ENCODE results near the gene CYP4A22.
"Not testable (repeated sequence)": the region's sequence is repeated elsewhere in the genome, so short reads cannot be mapped to it uniquely, and the experiment has no call there.

DNA sequence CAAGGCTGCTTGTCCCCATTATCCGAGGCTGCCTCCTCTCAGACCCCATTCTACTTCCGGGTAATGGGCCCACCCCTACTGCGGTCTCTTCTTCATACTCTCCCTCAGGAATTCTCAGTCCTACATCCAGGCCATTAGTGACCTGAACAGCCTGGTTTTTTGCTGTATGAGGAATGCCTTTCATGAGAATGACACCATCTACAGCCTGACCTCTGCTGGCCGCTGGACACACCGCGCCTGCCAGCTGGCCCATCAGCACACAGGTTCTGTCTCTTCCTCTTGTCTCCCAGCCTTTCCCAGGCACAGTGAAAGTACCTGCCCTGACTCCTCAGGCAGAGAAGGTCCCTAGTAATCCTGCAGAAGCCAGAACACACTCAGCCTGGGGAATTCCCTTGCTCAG is 6.4 kb downstream of the CYP4A22 start:
- TF ChIP-seq, protein P1, sequence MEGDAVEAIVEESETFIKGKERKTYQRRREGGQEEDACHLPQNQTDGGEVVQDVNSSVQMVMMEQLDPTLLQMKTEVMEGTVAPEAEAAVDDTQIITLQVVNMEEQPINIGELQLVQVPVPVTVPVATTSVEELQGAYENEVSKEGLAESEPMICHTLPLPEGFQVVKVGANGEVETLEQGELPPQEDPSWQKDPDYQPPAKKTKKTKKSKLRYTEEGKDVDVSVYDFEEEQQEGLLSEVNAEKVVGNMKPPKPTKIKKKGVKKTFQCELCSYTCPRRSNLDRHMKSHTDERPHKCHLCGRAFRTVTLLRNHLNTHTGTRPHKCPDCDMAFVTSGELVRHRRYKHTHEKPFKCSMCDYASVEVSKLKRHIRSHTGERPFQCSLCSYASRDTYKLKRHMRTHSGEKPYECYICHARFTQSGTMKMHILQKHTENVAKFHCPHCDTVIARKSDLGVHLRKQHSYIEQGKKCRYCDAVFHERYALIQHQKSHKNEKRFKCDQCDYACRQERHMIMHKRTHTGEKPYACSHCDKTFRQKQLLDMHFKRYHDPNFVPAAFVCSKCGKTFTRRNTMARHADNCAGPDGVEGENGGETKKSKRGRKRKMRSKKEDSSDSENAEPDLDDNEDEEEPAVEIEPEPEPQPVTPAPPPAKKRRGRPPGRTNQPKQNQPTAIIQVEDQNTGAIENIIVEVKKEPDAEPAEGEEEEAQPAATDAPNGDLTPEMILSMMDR (IDR thresholded peaks at IDR 0.05; ENCODE audit: extremely low read depth in 1 of 2, insufficient read depth in 1 of 2, low read depth in 1 of 2, low read length in 2 of 2) = peak in 1 of 2 donors; percentile 52
- TF ChIP-seq JUN (IDR thresholded peaks at IDR 0.05; ENCODE audit: borderline replicate concordance, insufficient read depth, insufficient read length, low read depth); EZH2 (IDR thresholded peaks at IDR 0.05; ENCODE audit: borderline replicate concordance, low read depth, low read length, severe bottlenecking); POLR2A (IDR thresholded peaks at IDR 0.05; ENCODE audit: low read depth, low read length): not testable (repeated sequence)
- TF ChIP-seq, protein P2, sequence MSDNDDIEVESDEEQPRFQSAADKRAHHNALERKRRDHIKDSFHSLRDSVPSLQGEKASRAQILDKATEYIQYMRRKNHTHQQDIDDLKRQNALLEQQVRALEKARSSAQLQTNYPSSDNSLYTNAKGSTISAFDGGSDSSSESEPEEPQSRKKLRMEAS (IDR thresholded peaks at IDR 0.05; ENCODE audit: insufficient read depth, insufficient read length) = not testable (repeated sequence)
